HG03457 (cell line): ENCODE results near the gene ACOX3.
"Not testable (repeated sequence)": the region's sequence is repeated elsewhere in the genome, so short reads cannot be mapped to it uniquely, and the experiment has no call there.

ENCODE experiments used
- ATAC-seq: cut with Tn5 transposase; IDR thresholded peaks from one replicate; pipeline ENCODE4 v1.9.1; 2021; ENCODE audit warnings: moderate number of reproducible peaks; ENCODE audit not compliant: unreplicated experiment

Gene ACOX3

DNA sequence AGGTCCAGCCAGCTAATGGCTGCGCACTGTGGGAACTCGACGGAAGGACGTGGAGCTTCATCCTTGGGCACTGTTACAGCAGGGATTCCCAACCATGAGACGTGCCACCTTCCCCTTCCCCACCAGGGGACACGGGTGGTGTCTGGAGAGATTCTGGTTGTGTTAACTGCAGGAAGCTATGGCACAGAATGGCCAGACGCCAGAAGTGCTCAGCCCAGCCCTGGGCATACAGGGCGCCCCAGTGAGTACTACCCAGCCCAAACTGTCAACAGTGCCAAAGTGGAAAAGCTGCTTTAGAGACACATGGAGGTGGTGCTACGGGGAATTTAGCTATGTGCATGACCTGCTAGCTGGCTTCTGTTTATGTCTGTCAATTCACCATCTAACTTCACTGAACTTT, 32.8 kb downstream of the ACOX3 start:
- ATAC-seq: no peak

DNA sequence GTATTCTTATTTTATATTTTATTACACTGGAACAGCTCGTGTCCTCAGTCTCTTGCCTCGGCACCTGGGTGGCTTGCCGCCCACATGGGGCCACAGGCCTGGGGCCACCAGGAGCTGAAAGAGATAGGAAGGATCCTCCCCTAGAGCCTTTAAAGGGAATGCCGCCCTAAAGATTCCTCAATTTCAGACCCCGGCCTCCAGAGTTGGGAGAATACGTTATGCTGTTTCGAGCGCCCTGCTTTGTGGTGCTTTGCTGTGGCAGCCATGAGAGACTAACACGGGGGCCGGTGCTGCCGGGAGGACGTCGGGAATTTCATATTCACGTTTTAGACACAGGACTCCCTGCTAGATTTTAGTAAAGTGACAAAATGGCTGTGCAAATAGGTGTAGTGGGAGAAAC, 33.2 kb downstream of the ACOX3 start:
- no peak for ATAC-seq

DNA sequence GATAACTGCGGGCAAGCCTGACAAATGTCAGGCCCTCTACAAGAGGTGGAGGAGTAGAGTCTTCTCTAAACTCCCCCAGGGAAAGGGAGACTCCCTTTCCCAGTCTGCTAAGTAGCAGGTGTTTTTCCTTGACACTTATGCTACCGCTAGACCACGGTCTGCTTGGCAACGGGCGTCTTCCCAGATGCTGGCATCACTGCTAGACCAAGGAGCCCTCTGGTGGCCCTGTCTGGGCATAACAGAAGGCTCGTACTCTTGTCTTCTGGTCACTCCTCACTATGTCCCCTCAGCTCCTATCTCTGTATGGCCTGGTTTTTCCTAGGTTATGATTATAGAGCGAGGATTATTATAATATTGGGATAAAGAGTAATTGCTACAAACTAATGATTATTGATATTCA, 33.6 kb downstream of the ACOX3 start:
- not testable (repeated sequence) for ATAC-seq

DNA sequence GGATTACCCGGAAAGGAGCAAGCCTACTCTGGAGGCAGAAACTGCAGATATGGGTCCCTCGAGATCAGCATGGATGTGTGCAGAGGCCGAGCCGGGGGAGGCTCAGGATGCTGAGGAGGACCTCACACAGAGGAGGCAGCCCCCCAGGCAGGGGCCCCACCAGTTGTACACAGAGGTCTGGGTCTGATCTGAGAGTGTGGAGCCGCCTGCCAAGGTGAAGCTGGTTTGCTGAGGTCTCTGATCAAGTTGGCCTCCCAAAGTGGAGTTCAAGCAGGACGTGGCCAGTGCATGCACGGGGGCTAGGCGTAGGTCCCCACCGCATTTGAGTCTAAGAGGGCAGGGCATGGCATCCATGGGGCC, 35.0 kb downstream of the ACOX3 start:
- ATAC-seq: no peak

DNA sequence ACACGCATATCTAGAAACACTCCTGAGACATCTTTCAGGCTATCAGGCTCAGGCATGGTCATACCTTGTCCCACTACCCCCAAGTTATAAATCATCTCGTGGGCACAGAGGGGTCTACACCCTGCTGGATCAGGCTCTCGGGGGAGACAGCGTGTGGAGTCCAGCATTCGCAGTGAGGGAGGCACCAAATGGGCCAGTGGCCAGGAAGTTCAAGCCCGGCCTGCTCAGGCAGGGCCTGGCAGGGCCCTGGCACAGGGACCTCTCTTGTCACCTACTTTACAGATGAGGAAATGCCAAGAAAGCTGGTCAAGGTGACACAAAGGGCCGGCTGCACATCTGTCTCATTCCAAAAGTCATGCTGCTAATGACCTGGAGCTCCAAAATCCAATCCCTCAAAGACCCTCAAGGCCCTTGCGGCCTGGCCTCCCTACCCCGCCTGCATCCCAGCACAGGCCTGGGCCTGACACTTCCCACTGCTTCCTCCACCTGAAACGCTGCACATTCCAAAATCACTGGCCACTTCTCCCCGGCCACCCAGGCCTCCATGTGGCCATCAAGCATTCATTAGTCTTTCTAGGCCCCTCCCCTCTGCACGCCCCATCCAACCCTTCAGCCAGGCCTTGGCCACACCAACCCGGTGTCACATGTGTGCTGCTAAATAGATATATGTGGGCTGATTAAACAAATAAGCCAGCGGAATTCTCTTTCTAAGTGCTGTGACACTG, 35.6 kb downstream of the ACOX3 start:
- no peak for ATAC-seq

DNA sequence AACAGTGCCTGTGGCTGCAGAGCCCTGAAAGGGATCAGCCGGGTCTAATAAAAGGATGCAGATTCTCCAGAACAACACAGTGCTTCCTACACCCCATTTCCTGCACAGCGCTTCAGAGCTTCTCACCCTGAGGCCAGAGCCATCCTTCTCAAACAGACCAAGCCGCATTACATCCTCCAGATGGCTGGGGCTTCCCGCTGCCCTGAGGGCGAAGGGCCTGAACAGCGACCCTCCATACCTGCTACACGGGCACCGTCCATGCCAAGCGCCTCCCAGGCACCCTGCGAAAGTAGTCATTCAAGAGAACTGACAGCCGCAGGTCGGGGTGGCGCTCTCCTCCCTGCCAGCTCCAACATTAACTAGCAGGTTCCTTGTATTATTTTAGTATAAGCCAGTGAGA, 36.5 kb downstream of the ACOX3 start:
- ATAC-seq: no peak

DNA sequence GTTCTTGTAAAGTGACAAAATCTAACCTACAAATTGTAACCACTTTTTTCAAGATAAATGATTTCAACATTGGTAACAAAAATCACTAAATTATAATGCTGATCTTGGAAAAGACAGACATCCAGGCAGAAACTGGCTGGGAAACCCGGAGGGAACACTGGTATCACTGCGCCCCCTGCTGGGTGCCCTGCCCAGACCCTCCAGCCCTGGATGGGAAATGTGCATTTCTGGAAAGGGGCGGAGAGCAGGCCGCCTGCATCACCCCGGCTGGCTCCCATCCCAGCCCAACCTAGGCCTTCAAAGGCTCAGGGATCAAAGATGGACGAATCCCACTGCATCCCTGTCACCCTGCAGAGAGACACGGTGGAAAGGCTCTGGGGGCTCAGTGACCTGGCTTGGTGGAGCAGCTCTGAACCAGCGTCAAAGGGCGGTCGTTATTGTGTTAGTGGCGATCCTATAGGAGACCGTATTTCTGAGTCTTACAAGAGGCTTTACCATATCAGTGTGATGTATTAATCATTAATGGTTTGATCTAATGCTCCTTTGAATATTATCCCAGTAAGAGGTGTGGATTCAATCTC, 37.3 kb downstream of the ACOX3 start:
- no peak for ATAC-seq

DNA sequence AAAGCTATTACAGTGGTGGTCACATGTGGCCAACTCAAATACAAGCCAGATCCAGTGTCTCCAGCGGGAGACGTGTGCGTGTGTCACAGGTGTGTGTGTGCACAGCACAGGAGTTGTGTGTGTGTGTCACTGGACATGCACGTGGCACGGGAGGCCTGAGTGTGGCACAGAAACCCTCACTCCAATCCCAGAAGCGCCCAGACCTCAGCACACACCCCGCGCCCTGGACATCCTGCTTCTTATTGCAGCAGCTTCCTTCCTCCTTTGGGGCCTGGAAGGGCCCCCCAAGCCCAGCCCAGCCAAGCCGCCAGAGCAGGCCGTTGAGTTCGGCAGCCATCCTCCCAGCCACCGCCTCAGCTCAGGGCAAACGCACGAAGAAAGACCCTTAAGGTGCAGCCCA, 37.9 kb downstream of the ACOX3 start:
- ATAC-seq: no peak

DNA sequence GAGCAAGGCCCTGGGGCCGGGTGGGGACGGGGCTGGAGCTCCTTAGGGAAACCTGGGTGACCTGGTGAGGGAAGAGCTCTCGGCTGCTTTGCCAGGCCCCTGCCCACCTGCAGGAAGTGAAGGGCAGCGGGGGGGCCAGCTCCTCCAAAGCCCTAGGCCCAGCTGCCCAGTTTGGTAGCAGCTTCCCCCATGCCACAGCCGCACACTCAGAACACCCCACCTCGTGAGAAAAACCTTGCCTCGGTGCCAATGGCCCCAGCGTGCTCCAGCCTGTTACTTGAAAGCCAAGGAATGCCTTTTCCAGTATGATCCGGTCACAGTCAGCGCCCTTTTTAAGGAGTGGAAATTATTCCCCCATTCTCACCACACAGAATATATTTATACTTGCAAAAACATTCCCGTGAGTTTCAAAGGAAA, 38.3 kb downstream of the ACOX3 start:
- ATAC-seq: no peak

DNA sequence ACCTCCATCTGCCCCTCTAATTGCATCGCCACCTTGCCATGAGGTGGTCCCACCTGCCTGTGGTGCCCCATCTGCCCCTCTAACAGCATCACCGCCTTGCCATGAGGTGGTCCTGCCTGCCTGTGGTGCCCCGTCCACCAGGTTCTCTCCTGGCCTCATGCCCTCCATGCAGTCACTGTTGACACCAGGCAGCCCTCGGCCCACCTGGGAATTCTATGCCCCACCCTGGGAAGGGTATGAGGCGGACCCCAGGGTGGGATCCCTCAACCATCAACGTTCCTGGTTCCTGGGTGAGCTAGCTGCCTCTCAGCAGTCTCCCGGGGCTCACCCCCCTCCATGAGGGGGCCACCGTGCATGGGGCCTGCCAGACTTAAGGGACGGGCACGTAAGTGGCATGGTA, 38.9 kb downstream of the ACOX3 start:
- ATAC-seq: no peak

DNA sequence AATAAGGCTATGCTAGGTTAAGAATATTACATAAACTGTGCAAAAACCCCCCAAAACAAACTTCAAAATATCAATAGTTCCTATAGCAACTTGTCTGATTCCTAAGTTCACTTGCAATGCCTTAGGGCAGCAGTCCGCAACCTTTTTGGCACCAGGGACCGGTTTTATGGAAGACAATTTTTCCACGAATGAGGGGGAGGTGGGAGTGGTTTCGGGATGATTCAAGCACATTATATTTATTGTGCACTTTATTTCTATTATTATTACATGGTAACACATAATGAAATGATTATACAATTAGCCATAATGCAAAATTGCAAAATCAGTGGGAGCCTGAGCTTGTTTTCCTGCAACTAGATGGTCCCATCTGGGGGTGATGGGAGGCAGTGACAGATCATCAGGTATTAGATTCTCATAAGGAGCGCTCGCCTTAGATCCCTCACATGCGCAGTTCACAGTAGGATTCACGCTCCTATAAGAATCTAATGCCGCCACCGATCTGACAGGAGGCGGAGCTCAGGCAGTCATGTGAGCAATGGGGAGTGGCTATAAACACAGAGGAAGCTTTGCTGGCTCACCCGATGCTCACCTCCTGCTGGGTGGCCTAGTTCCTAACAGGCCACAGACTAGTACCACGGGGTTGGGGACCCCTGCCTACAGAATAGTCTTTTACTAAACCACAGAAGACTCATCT, 39.7 kb downstream of the ACOX3 start:
- ATAC-seq: no peak

DNA sequence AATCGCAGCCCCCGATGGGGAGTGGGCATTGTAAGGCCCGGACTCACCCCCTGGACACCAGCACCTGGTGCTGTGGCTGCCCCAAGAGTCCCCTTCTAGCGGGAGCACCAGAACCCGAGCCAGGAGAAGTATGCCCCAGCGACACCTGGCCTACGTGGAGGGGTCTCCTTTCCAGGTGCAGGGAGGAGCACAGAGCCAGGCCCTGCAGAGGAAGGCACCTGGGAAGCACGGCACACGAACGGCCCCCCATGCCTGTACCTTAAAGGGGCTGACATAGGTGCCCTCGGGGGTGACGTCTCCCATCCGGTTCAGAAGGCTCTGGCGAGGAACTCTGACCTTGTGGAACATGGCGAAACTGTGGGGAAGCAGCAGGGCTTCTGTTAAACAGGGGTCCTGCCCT, 41.2 kb downstream of the ACOX3 start:
- no peak for ATAC-seq

DNA sequence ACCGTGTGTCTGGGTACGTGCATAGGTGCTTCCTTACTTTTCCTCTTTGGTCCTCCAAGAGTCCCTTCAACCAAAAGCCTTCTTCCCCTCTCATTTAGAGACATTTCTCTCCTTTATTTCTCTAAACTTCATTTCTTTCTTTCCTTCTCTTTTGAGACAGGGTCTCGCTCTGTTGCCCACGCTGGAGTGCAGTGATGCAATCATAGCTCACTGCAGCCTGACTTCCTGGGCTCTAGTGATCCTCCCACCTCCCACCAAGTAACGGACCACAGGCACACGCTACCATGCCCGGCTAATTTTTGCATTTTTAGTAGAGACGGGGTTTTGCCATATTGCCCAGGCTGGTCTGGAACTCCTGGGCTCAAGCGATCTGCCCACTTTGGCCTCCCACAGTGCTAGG, 42.2 kb downstream of the ACOX3 start:
- no peak for ATAC-seq

DNA sequence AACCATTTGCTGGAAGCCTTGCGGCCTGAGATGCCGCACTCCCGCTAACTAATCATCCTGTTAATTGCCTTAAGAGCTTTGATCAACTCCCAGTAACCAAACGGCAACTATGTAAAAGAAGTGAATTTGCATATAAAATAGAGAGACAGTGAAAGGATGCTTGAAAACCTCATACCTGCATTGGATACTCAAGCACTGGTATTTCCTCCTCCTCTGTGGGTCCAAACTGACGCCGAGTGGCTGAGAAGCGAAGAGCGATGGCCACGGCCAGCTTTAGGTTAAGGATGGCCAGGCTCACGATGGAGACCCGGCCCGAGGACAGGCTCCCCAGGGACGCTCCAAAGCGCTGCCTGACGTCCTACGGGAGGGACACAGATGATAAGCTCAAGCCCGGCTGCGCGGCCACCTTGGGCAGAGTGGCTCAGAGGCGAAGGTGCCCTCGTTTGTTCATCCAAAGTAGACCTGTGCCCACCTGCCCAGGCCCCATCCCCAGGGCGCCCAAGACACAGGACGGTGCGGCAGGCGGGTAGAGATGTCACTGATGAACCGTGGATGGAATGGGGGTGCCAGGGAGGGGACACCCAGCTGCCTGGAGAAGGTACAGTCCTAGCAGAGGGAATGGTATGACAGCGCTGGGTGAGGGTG, 43.6 kb downstream of the ACOX3 start:
- no peak for ATAC-seq

DNA sequence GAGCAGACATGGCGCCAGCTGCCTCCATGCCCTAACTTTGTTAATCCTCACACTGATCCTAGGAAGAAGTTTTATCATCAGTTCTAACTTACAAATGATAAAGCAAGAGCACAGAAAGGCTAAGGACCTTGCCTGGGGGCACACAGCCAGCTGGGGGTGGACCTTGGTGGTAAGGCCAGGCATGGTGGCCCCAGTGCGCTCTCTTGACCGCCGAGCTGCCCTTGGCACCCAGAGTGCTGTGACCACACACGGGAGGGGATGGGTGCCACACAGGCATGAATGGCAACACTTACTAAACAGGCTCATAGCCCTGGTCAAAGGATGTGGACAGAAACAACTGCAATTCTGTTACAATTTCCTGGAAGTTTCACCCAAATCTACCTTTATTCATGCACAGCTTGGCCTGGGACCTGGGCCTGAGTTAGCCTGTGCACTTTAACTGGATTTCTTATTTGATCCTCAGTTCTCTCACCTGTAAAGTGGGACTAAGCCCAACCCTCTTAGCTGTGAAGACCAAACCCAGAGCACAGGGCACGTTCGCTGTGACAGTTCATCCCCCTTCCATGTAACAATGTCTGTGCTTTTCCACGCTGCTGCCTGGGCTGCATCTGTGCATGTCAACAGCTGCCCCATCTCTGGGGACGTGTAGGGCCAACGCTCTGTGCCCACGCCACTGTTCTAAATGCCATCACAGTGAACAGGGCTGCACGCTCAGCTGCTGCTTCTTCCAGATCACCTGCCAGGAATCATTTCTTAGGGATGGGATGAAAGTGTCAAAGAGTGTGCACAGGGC, 44.8 kb downstream of the ACOX3 start:
- no peak for ATAC-seq

DNA sequence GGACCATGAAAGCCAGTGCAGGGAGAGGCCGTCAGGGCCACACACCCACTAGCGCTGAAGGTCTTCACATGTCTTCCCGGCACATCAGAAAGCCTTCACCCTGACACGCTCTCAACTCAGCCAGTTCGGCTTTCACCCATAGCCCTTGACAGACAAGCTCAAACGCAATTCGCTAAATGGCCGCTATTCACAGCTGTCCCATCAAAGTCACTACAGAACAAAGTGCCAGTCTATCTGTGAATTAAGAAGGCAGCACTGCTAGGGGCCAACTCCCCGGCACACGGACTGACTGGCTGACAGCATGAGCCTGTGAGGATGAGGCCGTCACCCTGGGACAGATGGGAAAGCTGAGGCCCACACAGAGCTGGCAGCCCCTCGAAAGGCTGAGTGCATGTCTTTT, 45.7 kb downstream of the ACOX3 start:
- no peak for ATAC-seq

DNA sequence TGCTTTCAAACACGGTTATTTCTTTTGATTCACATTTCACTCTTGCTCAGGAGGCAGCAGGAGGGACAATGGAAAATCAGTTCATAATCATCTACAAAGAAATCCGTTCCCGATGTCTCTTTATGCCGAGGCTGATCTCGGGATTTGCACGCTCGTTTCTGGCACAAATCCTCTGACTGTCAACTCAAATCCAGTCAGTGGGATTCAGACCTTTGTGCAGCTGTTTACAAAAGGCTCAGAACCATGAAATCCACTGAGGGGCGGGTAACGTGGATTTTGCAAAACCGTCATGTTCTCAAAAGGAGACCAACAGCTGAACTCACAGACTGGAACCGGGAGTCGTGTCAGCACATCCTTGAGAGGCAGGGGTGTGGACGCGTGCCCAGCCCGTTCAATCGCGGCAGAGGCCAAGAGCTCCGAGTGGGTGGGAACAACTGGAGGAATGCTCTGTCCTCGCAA, 46.4 kb downstream of the ACOX3 start:
- ATAC-seq: no peak

DNA sequence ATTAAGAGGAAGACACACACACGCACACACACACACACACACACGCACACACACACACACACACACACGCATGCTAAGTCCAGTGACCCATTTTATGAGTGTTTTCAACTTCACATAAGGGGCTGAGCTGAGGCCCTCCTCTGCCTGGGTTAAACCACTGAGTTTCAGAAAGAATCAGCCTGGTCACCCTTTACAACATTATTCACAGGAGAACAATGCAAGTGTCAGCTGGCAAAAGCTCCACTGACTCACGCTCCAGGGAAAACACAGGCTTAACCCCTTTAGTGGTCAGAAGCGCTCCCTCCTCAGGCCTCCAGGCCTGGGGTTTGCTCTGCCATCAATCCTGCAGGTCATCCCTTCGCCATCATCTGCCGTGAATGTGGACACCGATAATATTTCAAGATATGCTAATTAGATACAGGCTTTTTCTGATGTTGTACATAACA, 46.9 kb downstream of the ACOX3 start:
- no peak for ATAC-seq

DNA sequence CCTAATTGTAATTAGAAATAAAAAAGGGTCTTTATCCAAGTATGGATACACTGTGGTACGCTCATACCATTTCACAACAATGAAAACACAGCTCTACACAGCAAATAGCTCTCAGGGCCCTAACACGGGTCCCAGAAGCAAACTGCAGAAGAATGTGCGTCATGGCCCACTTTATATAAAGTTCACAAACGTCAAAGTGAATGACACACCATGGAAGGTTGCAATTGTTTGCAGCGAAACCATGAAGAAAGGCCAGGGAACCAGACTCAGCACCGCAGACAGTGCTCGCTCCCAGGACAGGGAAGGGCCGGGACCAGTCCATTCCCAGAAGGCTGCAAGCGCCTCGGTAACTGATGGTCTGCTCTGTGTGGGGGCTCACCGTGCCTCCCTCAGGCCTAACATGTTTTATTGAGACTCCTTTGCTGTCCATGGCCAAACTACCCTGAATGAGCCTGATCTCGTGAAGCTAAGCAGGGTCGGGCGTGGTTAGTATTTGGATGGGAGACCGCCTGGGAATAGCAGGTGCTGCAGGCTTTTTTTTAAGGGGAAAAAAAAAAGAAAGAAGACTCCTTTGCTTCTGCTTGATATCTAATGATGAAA, 47.8 kb downstream of the ACOX3 start:
- ATAC-seq: no peak

DNA sequence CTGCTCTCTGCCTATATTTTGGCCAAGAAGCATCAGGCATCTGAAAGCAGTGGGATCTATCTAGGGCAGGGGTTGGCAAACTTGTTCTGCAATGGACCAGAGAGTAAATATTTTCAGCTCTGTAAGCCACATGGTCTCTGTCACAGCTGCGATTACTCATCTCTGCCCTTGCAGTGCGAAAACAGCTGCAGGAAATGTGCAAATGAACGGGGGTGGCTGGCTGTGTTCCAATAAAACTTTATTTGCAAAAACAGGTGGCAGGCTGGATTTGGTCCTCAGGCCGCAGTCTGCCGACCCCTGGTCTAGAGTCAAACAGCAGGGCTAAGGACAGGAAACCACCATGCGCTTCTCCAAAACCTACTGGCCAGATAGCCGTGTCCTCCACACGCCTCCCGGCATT, 48.6 kb downstream of the ACOX3 start:
- no peak for ATAC-seq

DNA sequence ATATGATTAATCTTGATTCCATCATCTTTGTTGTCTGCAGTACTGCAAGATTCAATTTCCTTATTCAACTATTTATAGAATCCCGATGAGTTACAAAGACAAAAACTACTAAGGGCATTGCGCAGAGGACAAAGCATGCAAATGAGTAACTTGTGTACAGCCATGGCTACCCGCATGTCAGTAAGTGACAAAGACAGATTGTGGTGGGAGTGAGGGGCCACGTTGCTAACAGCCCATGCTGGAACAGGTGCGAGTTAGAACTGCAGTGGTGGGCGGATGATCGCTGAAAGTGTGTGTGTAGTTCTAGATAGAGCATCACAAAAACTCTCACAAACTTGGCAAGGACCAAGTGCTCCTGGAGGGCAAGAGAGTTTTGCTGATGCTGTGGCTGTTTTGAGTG, 49.5 kb downstream of the ACOX3 start:
- ATAC-seq: no peak
